Measurements from ENCODE around the gene NBEA. TPM values are rescaled to one million over a fixed set of nuclear protein-coding genes. Genes with fewer than 3 reads are reported as not detected.
"Not testable (repeated sequence)": the region's sequence is repeated elsewhere in the genome, so short reads cannot be mapped to it uniquely, and the experiment has no call there.

Gene NBEA
- total RNA-seq, 2 experiments from 2014 or later: 3.5 to 3.8 TPM

DNA sequence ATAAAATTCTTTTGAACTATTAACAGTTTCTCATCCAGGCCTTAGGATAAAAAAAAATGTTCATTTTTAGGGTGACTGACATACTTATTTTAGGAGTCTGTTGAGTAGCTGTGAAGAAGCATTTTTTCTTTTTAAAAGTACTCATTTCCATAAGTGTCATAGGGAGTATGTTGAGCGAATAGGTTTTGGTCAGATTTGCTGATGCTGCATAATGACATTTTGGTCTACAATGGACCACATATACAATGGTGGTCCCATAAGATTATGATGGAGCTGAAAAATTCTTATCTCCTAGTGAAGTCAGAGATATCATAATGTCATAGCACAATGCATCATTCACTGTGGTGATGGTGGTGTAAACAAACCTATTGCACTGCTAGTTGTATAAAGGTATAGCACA is 17.4 kb downstream of the NBEA start:
- Histone ChIP-seq H3K36me3 (ENCODE audit: insufficient read depth, low read length) (no peaks in the 10 kb centered on the region), H3K27ac (ENCODE audit: low read depth in 1 of 2, low read length in 2 of 2) (no peak overlapping the region), H3K27me3 (ENCODE audit: control insufficient read depth in 1 of 2, insufficient read depth in 2 of 2, low read length in 2 of 2) (no peaks in the 10 kb centered on the region), H3K4me3 (ENCODE audit: low read length) (no peak overlapping the region), H3K4me1 (ENCODE audit: insufficient read depth, low read length) (no peaks in the 10 kb centered on the region), H3K9me3 (ENCODE audit: control insufficient read depth in 1 of 2, insufficient read depth in 1 of 2, low read length in 2 of 2) (no peaks in the 10 kb centered on the region)
- TF ChIP-seq CTCF (IDR thresholded peaks at IDR 0.05): no peak
- Mint-ChIP-seq H3K4me3 (no peak overlapping the region), H3K27me3 (no peaks in the 10 kb centered on the region), H3K27ac (no peak overlapping the region), H3K4me1 (ENCODE audit: low read depth) (no peaks in the 10 kb centered on the region), H3K9me3 (no peaks in the 10 kb centered on the region), H3K36me3 (ENCODE audit: low read depth) (no peaks in the 10 kb centered on the region)
- intact Hi-C loops (cut with DNase I, micrococcal nuclease): no loop called here
- ATAC-seq (ENCODE audit: poor library complexity) (no peak), DNase-seq (no peak)
- CTCF ChIA-PET: no interaction called here
- POLR2A ChIA-PET: no interaction called here

GRCh38 chr13:34964558-34964957 is 22.5 kb downstream of the NBEA start:
- CTCF ChIA-PET: no interaction called here

DNA sequence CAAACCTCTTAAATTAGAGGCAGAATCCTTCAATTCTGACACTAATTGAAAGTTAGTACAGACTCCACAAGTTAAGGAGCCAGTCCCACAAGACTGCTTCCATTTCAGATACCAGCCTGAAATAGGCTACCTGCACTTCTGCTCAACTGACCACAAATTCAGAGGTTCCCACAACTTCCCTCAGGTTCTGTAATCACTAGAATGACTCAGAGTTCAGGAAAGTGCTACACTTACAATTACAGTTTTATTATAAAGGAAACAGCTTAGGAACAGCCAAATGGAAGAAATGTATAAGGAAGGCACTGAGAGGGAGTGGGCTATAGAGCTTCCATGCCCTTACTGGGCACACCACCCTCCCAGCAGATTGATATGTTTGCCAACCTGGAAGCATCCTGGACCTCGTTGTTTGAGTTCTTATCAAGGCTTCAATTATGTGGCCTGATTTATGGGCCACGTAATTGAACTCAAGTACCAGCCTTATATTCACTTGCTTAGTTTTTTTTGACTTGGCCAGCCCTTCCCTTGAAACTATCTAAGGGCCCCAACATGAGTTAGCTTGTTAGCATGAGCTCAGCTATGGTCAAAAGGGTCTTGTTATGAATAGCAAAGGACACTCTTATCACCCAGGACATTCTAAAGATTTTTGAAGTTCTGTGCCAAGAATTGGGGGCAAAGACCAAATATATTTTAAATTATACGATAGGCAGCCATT is 25.9 kb downstream of the NBEA start:
- intact Hi-C loops (cut with DNase I, micrococcal nuclease): no loop called here
- no peaks in the 10 kb centered on the region for H3K4me1 Mint-ChIP-seq (ENCODE audit: low read depth)
- no peak for TF ChIP-seq CTCF (IDR thresholded peaks at IDR 0.05)
- Histone ChIP-seq H3K9me3 (ENCODE audit: control insufficient read depth in 1 of 2, insufficient read depth in 1 of 2, low read length in 2 of 2) (no peaks in the 10 kb centered on the region), H3K36me3 (ENCODE audit: insufficient read depth, low read length) (no peaks in the 10 kb centered on the region), H3K4me3 (ENCODE audit: low read length) (no peak overlapping the region), H3K4me1 (ENCODE audit: insufficient read depth, low read length) (no peaks in the 10 kb centered on the region), H3K27ac (ENCODE audit: low read depth in 1 of 2, low read length in 2 of 2) (no peak overlapping the region), H3K27me3 (ENCODE audit: control insufficient read depth in 1 of 2, insufficient read depth in 2 of 2, low read length in 2 of 2) (no peaks in the 10 kb centered on the region)
- peaks cover 17% of the 10 kb centered on the region for H3K9me3 Mint-ChIP-seq
- ATAC-seq (ENCODE audit: poor library complexity) (no peak), DNase-seq (no peak)
- peaks cover 14% of the 10 kb centered on the region for H3K36me3 Mint-ChIP-seq (ENCODE audit: low read depth)
- H3K27ac Mint-ChIP-seq: no peak overlapping the region
- POLR2A ChIA-PET: no interaction called here
- H3K27me3 Mint-ChIP-seq: no peaks in the 10 kb centered on the region
- CTCF ChIA-PET: no interaction called here
- no peak overlapping the region for H3K4me3 Mint-ChIP-seq

More at GRCh38 chr13:34964558-34964957, 22.5 kb downstream of the NBEA start:
- Mint-ChIP-seq H3K27me3 (no peaks in the 10 kb centered on the region), H3K36me3 (ENCODE audit: low read depth) (no peaks in the 10 kb centered on the region), H3K4me1 (ENCODE audit: low read depth) (no peaks in the 10 kb centered on the region), H3K9me3 (peaks cover 3% of the 10 kb centered on the region), H3K4me3 (no peak overlapping the region), H3K27ac (no peak overlapping the region)
- intact Hi-C loops (cut with DNase I, micrococcal nuclease): no loop called here
- ATAC-seq (ENCODE audit: poor library complexity): no peak
- no peak for DNase-seq
- Histone ChIP-seq H3K4me3 (ENCODE audit: low read length) (no peak overlapping the region), H3K36me3 (ENCODE audit: insufficient read depth, low read length) (no peaks in the 10 kb centered on the region), H3K27ac (ENCODE audit: low read depth in 1 of 2, low read length in 2 of 2) (no peak overlapping the region), H3K9me3 (ENCODE audit: control insufficient read depth in 1 of 2, insufficient read depth in 1 of 2, low read length in 2 of 2) (no peaks in the 10 kb centered on the region), H3K4me1 (ENCODE audit: insufficient read depth, low read length) (no peaks in the 10 kb centered on the region), H3K27me3 (ENCODE audit: control insufficient read depth in 1 of 2, insufficient read depth in 2 of 2, low read length in 2 of 2) (no peaks in the 10 kb centered on the region)
- TF ChIP-seq CTCF (IDR thresholded peaks at IDR 0.05): no peak
- POLR2A ChIA-PET: interaction anchor here (0.6 kb wide), 1 partner anchor 50 kb away, joined by 3 read pairs; no protein-coding TSS in a partner anchor

- not testable (repeated sequence) for H3K27me3 Mint-ChIP-seq
These were observed 27.5 kb downstream of the NBEA start for GRCh38 chr13:34969539-34969938.

More at GRCh38 chr13:34969539-34969938, 27.5 kb downstream of the NBEA start:
- DNase-seq; H3K27me3 ChIP-seq (ENCODE audit: control insufficient read depth in 1 of 2, insufficient read depth in 2 of 2, low read length in 2 of 2); H3K27ac Mint-ChIP-seq; H3K4me3 Mint-ChIP-seq; H3K4me1 ChIP-seq (ENCODE audit: insufficient read depth, low read length); H3K27ac ChIP-seq (ENCODE audit: low read depth in 1 of 2, low read length in 2 of 2); ATAC-seq (ENCODE audit: poor library complexity); H3K9me3 ChIP-seq (ENCODE audit: control insufficient read depth in 1 of 2, insufficient read depth in 1 of 2, low read length in 2 of 2); H3K4me1 Mint-ChIP-seq (ENCODE audit: low read depth); H3K36me3 ChIP-seq (ENCODE audit: insufficient read depth, low read length); POLR2A ChIA-PET; CTCF ChIA-PET; H3K4me3 ChIP-seq (ENCODE audit: low read length); intact Hi-C loops (cut with DNase I, micrococcal nuclease): not testable (repeated sequence)
- peaks cover 18% of the 10 kb centered on the region for H3K36me3 Mint-ChIP-seq (ENCODE audit: low read depth)
- H3K9me3 Mint-ChIP-seq: peaks cover 17% of the 10 kb centered on the region

Measured in CD4-positive, alpha-beta T cell (primary cell).